ENCODE results near the gene LTBP2. TPM values are rescaled to one million over a fixed set of nuclear protein-coding genes. Genes with fewer than 3 reads are reported as not detected.

LTBP2 gene
- total RNA-seq, 1 experiment from 2014 or later: 124 TPM

GRCh38 chr14:74577948-74578275, 34.1 kb downstream of the LTBP2 start:
- intact Hi-C loops (cut with micrococcal nuclease; ENCODE audit: unreplicated experiment): loop anchor here (10.0 kb wide), 1 partner anchor 977 kb away; no protein-coding TSS in a partner anchor
- Histone ChIP-seq H3K4me3 (no peak overlapping the region), H3K79me2 (ENCODE audit: low read depth) (peaks cover 71% of the 10 kb centered on the region), H3K4me1 (replicated peaks; ENCODE audit: insufficient read depth) (peaks cover 85% of the 10 kb centered on the region), H4K20me1 (ENCODE audit: insufficient read depth) (no peaks in the 10 kb centered on the region), H3K27me3 (ENCODE audit: insufficient read depth, low read depth) (no peaks in the 10 kb centered on the region), H3K4me2 (no peak overlapping the region), H3K36me3 (ENCODE audit: low read depth) (peaks cover 12% of the 10 kb centered on the region; the same call in 1 of the 2 replicates), H2AFZ (no peak overlapping the region), H3K9me3 (ENCODE audit: insufficient read depth, low read depth) (no peaks in the 10 kb centered on the region), H3F3A (ENCODE audit: insufficient read depth, low read depth) (peaks cover 61% of the 10 kb centered on the region), H3K9me2 (ENCODE audit: insufficient read depth) (no peaks in the 10 kb centered on the region), H3K27ac (no peak overlapping the region)
- TF ChIP-seq EZH2 (IDR thresholded peaks at IDR 0.05; ENCODE audit: low read depth) (no peak), CTCF (conservative IDR thresholded peaks at IDR 0.05) (no peak)
- DNase-seq: no peak
- POLR2A ChIA-PET (ENCODE audit: unreplicated experiment): no interaction called here
- BruUV-seq (replicated peaks): no TSS peak
- CTCF ChIA-PET: interaction anchor here (0.7 kb wide), 1 partner anchor 31 kb away, joined by 7 read pairs; no protein-coding TSS in a partner anchor

- H4K20me1 ChIP-seq (ENCODE audit: insufficient read depth): no peaks in the 10 kb centered on the region
- no peak for DNase-seq
- H3K4me2 ChIP-seq: no peak overlapping the region
- CTCF ChIA-PET: interaction anchor here (0.7 to 1.1 kb wide), 2 partner anchors 32 to 43 kb away, joined by 3 to 7 read pairs; no protein-coding TSS in a partner anchor
- H3K9me2 ChIP-seq (ENCODE audit: insufficient read depth): no peaks in the 10 kb centered on the region
- no peak overlapping the region for H2AFZ ChIP-seq
- H3K27ac ChIP-seq: peak overlapping the region; percentile 99; the same call in 1 of the 2 replicates
- H3K4me1 ChIP-seq (replicated peaks; ENCODE audit: insufficient read depth): peaks cover 85% of the 10 kb centered on the region
- H3K36me3 ChIP-seq (ENCODE audit: low read depth): peaks cover 12% of the 10 kb centered on the region; the same call in 1 of the 2 replicates
- no peaks in the 10 kb centered on the region for H3K27me3 ChIP-seq (ENCODE audit: insufficient read depth, low read depth)
- intact Hi-C loops (cut with micrococcal nuclease; ENCODE audit: unreplicated experiment): loop anchor here (10.0 kb wide), 1 partner anchor 977 kb away; no protein-coding TSS in a partner anchor
- H3F3A ChIP-seq (ENCODE audit: insufficient read depth, low read depth): peaks cover 61% of the 10 kb centered on the region
- no TSS peak for BruUV-seq (replicated peaks)
- peaks cover 71% of the 10 kb centered on the region for H3K79me2 ChIP-seq (ENCODE audit: low read depth)
- TF ChIP-seq CTCF (conservative IDR thresholded peaks at IDR 0.05) (no peak), EZH2 (IDR thresholded peaks at IDR 0.05; ENCODE audit: low read depth) (no peak)
- no peaks in the 10 kb centered on the region for H3K9me3 ChIP-seq (ENCODE audit: insufficient read depth, low read depth)
- POLR2A ChIA-PET (ENCODE audit: unreplicated experiment): no interaction called here
- H3K4me3 ChIP-seq: no peak overlapping the region
Measured at GRCh38 chr14:74577247-74577947, 34.6 kb downstream of the LTBP2 start.

- Histone ChIP-seq H3K36me3 (ENCODE audit: low read depth) (peaks cover 12% of the 10 kb centered on the region; the same call in 1 of the 2 replicates), H3K4me1 (replicated peaks; ENCODE audit: insufficient read depth) (peaks cover 84% of the 10 kb centered on the region), H3K79me2 (ENCODE audit: low read depth) (peaks cover 62% of the 10 kb centered on the region), H3K27me3 (ENCODE audit: insufficient read depth, low read depth) (no peaks in the 10 kb centered on the region), H3F3A (ENCODE audit: insufficient read depth, low read depth) (peaks cover 67% of the 10 kb centered on the region), H3K27ac (peak overlapping the region; percentile 99), H3K4me2 (no peak overlapping the region), H3K4me3 (no peak overlapping the region), H3K9me2 (ENCODE audit: insufficient read depth) (no peaks in the 10 kb centered on the region), H4K20me1 (ENCODE audit: insufficient read depth) (no peaks in the 10 kb centered on the region), H3K9me3 (ENCODE audit: insufficient read depth, low read depth) (no peaks in the 10 kb centered on the region), H2AFZ (no peak overlapping the region)
- TF ChIP-seq CTCF (conservative IDR thresholded peaks at IDR 0.05) (no peak), EZH2 (IDR thresholded peaks at IDR 0.05; ENCODE audit: low read depth) (no peak)
- ChIA-PET POLR2A (ENCODE audit: unreplicated experiment) (interaction anchor here (0.7 kb wide), 1 partner anchor 221 kb away, joined by 4 read pairs; no protein-coding TSS in a partner anchor), CTCF (interaction anchor here (1.1 to 1.8 kb wide), 2 partner anchors 8 to 45 kb away, joined by 3 to 5 read pairs; no protein-coding TSS in a partner anchor)
- intact Hi-C loops (cut with micrococcal nuclease; ENCODE audit: unreplicated experiment): loop anchor here (10.0 kb wide), 1 partner anchor 979 kb away; no protein-coding TSS in a partner anchor
- BruUV-seq (replicated peaks): no TSS peak
- DNase-seq: no peak
Measured at GRCh38 chr14:74575936-74576335, 36.1 kb downstream of the LTBP2 start.

Data from PC-9 (cell line).